Dedifferentiated amniotic fluid mesenchymal stem cell (primary cell): ENCODE measurements around the gene PTPRH.

Source experiments
- DNase-seq: peaks from one replicate; pipeline ENCODE4 v3.0.0-alpha.2; 2016; ENCODE audit errors: extremely low spot score

PTPRH gene

DNA sequence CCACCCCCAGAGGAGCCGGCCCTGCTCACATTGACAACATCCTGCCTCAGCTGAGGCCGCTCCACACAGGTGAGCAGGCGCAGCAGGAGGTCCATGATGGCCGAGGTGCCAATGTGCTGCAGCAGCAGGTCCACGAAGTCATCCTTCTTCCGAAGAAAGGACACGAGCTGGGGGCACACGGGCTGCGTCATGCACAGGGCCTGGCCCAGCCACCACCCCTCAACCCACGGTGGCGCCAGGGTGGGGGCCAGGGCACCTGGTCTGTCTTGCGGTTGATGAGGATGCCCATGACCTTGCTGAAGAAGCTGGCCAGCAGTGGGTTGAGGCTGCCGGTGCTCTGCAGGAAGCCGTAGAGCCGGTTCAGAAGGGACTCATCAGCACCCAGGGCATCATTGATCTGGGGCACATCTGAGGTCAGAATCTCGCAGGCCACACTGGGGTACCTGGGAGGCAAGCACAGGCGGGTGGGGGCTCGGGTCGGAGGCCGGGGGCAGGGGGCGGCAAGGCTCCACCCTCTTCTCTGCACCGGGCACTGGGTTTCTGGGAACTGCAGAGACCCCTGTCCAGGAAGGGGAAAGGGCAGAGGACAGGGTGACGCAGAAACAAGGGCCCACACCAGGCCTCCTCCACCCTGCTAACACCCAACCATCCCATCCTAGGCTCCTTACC, 36.1 kb upstream of the PTPRH start:
- DNase-seq = no peak

- no peak for DNase-seq
These were observed 34.8 kb upstream of the PTPRH start for GRCh38 chr19:55244004-55244680.

DNA sequence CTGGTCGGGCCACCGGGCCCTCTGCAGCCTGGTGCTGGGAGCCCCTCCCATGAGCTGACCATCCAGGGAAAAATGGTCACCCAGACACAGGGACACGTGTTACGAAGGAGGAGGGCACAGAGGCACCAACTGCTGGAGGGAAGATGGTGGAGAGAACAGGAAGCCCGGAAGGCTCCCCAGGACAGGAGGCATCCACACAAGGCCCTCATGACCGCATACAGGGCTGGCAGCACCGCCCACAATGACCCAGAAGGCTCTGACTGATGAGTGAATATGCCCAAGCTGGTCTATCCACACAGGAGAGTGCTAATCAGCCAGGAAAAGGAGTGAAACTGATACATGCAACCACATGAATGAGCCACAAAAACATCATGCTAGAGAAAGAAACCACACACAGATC, 33.2 kb upstream of the PTPRH start:
- no peak for DNase-seq

DNA sequence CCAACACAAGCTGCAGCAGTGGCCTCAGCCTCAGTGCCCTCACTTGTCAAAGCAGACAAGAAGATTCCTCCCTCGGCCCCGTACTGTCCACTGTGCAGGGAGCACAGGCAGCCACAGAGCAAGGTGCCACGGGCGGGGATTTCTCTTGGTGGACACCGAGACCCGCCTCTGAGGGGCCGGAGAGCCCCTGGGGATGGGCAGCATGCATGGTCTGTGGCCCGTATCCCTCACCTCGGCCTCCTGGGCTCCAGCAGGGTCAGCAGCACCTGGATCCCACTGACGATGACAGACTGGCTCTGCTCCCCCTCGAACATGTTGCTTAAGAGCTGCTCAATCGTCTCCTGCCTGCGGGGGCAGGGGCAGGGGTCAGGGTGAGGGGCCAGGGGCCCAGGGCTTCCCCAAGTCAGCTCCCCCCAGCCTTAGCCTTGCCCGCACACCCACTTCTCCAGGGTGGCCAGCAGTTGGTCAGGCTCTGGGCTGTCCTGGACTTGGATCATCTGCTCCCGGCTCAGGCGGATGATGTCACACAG, 32.7 kb upstream of the PTPRH start:
- DNase-seq = no peak

- no peak for DNase-seq
These were observed 32.0 kb upstream of the PTPRH start for GRCh38 chr19:55241143-55241934.

GRCh38 chr19:55240713-55241020, 31.4 kb upstream of the PTPRH start:
- no peak for DNase-seq

DNA sequence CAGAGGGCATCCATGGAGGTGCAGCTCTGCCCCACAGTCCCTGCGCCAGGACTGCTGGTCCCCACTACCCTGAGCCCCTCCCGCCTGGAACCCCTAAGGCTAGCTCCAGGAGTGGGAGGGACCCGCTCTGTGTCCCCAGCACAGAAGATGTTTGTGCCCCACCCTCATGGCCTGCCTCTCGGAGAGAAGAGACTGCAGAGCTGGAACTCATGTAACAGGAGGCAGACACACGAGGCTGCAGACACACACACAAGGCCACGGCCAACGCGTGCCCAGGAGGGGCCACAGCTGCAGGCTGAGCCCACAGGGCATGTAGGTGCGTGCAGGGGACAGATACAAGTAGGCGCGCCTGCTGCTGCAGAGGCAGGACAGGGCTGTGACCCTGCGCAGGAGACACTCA, 29.7 kb upstream of the PTPRH start:
- no peak for DNase-seq

DNA sequence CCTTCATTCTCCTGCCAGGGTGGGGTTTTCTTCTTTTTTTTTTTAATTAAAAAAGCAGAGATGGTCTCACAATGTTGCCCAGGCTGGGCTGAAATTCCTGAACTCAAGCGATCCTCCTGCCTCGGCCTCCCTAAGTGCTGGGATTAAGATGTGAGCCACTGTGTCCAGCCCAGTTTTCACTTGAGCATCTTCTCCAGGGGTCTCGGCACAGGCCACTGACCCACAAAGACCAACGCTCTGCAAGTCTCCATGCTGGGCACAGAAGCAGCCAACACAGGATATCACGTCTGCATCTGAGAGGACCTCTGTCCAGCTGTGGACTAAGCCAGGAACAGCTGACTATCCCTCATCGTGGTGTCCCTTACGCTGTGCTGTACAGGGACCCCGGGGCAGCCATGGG, 28.7 kb upstream of the PTPRH start:
- no peak for DNase-seq

- no peak for DNase-seq
These were observed 23.7 kb upstream of the PTPRH start for GRCh38 chr19:55232986-55233385.

DNA sequence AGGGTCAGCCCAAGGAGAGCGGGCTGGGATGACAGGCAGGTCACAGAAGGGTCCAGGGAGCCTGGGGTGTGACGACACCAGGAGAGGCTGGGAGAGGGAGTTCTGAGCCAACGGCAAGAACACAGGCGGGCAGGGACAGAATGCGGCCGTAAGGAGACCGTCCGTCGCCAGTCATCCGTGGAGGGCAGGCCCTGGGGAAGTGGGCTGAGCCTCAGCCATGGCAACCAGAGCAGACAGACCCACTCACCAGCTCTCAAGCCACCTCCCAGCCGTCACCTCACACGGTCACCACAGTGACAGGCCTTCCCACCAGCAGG, 22.9 kb upstream of the PTPRH start:
- DNase-seq = no peak

DNA sequence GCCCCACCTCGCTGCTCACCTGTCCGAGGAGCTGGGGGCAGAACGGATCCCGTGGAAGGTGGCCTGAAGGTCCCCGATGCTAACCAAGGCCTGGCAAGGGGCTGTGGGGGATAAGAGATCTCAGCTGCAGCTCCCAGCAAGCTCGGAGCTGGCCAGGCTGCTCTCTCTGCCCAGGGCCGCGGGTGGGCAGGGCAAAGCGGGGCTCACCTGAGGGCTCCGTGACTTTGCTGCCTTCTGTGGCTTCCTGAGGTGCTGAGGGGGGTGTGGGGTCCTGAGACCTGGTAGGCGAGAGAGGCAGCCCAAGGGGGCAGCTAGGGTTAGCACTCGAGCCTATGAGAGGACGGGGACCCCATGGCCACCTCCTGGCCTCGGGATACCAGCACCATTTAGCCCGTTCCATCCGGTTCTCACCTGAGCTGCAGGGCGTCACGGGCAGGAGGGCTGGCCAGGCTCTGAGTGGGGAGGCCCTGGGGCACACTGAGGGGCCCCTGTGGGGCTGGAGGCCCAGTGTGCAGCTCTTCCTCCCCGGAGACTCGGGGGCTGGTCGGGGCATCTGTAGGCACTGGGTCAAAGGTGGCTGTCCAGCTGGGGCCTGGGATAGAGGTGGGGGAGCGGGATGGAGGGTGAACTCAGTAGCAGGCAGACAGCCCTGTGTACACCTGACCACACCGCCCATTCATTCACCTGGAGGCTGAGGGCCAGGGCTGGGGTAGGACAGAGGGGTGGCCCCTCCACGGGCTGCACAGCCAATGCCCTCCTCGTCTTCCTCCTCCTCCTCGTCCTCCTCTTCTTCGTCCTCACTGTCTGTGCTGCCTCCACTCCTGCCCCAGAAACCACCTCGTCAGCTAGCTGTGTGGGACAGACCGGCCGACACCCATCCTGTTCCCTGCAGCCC, 22.3 kb upstream of the PTPRH start:
- DNase-seq = no peak

DNA sequence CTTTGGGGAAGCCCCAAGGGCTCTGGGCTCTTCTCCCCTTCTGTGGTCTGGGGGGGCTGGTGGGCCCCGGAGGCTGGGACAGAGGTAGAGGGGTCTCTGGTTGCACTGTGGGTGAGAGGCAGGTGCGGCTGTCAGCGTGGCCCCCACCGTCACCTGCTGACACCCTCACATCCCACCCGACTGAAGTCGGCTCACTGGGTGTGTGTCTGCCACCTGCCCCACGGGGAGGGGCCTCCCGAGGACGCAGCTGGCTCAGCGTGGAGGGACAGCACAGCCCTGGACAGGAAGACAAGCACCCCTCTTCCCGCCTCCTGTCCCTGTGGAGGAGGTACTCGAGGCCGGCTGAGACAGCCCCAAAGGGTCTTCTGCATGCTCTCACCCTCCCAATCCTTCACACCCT, 21.5 kb upstream of the PTPRH start:
- no peak for DNase-seq

DNA sequence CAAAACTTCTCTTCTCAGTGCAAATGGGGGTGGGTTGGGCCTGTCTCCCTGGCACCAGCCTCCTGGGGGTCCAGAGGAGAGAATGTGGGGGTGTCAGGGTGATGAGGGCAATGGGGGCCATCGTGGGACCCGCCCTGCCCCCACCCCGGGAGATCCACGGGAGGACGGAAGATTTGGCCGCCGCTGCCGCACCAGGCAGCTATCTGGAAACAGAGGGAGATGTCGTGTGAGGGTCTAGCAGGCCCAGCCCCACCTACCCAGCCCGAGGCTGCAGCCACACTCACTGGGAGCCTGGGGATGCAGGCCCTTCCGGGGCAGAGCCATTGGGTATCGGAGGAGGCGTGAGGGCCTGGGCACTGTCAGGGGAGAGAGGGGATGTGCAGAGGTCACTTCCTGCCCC, 21.0 kb upstream of the PTPRH start:
- DNase-seq = no peak

DNA sequence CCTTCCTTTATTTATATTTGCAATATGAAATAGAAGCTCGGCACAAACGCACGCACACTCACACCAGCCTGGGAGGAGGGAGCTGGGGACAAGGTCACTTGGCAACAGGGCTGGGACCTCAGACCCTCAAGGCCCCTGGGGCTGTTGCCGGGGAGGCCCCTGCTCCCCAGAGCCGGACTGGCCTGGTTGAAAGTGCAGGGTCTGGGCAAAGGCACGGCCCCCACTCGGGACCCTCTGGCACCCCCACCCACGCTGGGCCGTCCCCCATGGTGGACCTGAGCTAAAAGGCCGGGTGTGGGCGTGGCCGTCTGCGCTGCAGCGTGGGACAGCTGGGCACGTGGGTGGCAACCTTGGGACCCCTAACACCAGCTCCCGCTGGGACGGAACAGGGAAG, 20.5 kb upstream of the PTPRH start:
- no peak for DNase-seq

GRCh38 chr19:55229145-55229788, 20.0 kb upstream of the PTPRH start:
- no peak for DNase-seq

- no peak for DNase-seq
These were observed 19.2 kb upstream of the PTPRH start, which contains the start of gene TMEM86B for GRCh38 chr19:55228403-55229031. TMEM86B (minus strand) TSS chr19:55228763; CDS start chr19:55228741, 22 bp downstream.

- DNase-seq = no peak
These were observed 18.7 kb upstream of the PTPRH start for GRCh38 chr19:55228015-55228391.

DNA sequence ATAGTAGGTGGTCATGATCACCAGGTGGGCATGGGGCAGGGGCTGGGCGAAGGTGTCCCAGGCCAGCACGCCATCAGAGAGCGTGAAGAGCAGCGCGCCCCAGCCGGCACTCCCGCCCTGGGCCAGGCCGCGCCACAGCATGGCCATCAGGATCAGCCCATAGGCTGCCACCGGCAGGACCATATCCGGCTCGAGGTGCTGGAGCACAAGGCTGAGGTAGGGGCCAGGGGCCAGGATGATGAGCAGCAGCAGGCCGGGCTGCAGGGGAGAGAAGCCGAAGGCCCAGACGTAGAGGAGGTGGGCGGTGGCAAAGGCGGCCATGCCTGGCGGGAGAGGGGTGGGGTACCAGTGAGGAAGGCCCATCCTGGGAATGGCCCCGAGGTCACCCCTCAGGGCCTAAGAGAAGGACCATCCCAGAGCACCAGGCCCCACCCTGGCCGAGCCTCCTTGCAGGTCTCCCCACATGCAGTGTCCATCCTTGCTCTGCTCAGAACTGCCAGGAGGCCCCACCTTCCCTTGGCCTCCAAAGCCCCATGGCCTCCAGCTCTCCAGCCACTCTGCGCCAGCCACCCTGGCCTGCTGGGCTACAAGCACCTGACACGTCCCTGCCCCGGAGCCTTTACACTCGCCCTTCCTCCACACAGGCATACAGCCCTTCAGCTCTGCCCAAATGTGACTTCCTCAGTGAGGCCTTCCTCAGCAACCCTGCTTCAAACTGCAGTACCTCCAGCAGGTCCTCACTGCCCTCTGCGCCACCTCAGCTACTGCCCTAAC, 18.1 kb upstream of the PTPRH start:
- no peak for DNase-seq

DNA sequence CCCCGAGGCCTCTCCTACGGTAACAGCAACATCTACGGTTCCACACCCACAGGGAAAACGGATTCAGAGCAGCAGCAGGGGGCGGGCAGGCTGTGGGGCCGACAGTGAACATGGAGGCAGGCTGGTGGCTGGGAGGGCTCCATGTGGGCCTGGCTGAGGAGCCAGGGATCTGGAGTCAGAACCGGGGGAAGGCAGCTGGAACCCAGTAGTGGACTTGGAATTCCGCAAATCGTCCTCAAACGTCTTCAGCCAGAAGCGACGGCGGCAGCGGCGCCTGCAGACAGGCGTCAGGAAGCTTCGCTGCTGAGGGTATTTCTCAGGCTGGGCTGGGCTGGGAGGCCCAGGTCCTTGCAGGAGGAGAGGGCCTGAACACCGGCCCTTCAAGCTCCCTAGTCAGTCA, 17.5 kb upstream of the PTPRH start:
- DNase-seq = no peak

DNA sequence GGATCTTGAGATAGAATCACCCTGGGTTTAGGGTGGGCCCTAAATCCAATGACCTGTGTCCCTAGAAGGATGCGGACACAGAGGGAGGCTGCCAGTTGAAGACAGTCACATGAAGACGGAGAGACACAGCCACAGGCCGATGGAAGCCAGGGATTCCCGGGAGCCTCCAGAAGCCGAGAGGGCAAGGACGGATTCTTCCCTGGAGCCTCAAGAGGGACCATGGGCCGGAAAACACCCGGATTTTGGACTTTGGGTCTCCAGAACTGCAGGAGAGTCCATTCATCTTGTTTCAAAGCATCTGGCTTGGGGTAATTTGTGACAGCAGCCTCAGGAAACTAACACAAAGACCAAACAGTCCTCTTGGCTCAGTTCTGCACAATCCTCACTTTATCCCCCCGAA, 17.0 kb upstream of the PTPRH start:
- no peak for DNase-seq
